ENCODE data around the gene ZNF385D. TPM values are rescaled to one million over a fixed set of nuclear protein-coding genes. Genes with fewer than 3 reads are reported as not detected.

Gene ZNF385D
- total and polyA plus RNA-seq, 4 donors = 0.08 to 0.50 (median 0.09) TPM

GRCh38 chr3:21638488-21638887, 112.5 kb downstream of the ZNF385D start:
- no peak for DNase-seq (ENCODE audit: low spot score)
- H3K9me3 ChIP-seq (ENCODE audit: control insufficient read depth in 4 of 4, low read length in 3 of 4) = peaks cover 0 to 3% (median 0%) of the 10 kb centered on the region in 4 donors
- no peaks in the 10 kb centered on the region for H3K27me3 ChIP-seq (ENCODE audit: control insufficient read depth in 4 of 4, insufficient read depth in 4 of 4, low read length in 3 of 4)
- 78% methylated on average over 2 of the region's 2 CpGs for WGBS
- no peak for TF ChIP-seq NR2F2 (IDR thresholded peaks at IDR 0.05)
- no peak for TF ChIP-seq REST (IDR thresholded peaks at IDR 0.05)
- no peak for TF ChIP-seq HNF4G (IDR thresholded peaks at IDR 0.05)
- no peak for TF ChIP-seq RAD21 (IDR thresholded peaks at IDR 0.05)
- no peaks in the 10 kb centered on the region for H3K4me1 ChIP-seq (ENCODE audit: control insufficient read depth in 4 of 4, insufficient read depth in 4 of 4, low read length in 3 of 4)
- H3K27ac ChIP-seq (ENCODE audit: low read depth in 1 of 2, low read length in 2 of 2) = no peak overlapping the region
- no peak overlapping the region for H3K9ac ChIP-seq (ENCODE audit: low read depth in 1 of 2, low read length in 2 of 2)
- no peak overlapping the region for H3K4me3 ChIP-seq (ENCODE audit: low read depth in 1 of 3, low read length in 3 of 3)
- H3K36me3 ChIP-seq (ENCODE audit: control insufficient read depth in 4 of 4, insufficient read depth in 3 of 4, low read depth in 1 of 4, low read length in 3 of 4) = no peaks in the 10 kb centered on the region

- Histone ChIP-seq H3K9me3 (ENCODE audit: control insufficient read depth in 4 of 4, low read length in 3 of 4) (no peaks in the 10 kb centered on the region), H3K36me3 (ENCODE audit: control insufficient read depth in 4 of 4, insufficient read depth in 3 of 4, low read depth in 1 of 4, low read length in 3 of 4) (no peaks in the 10 kb centered on the region), H3K4me3 (ENCODE audit: low read depth in 1 of 3, low read length in 3 of 3) (no peak overlapping the region), H3K4me1 (ENCODE audit: control insufficient read depth in 4 of 4, insufficient read depth in 4 of 4, low read length in 3 of 4) (no peaks in the 10 kb centered on the region), H3K27me3 (ENCODE audit: control insufficient read depth in 4 of 4, insufficient read depth in 4 of 4, low read length in 3 of 4) (no peaks in the 10 kb centered on the region), H3K9ac (ENCODE audit: low read depth in 1 of 2, low read length in 2 of 2) (no peak overlapping the region), H3K27ac (ENCODE audit: low read depth in 1 of 2, low read length in 2 of 2) (no peak overlapping the region)
- TF ChIP-seq HNF4G (IDR thresholded peaks at IDR 0.05) (no peak), TAF1 (conservative IDR thresholded peaks at IDR 0.05) (no peak), ZBTB33 (IDR thresholded peaks at IDR 0.05) (no peak), HNF4A (conservative IDR thresholded peaks at IDR 0.05) (no peak), RXRA (IDR thresholded peaks at IDR 0.05) (no peak), YY1 (IDR thresholded peaks at IDR 0.05) (no peak), EGR1 (IDR thresholded peaks at IDR 0.05; ENCODE audit: low read depth in 2 of 2) (no peak), ATF3 (IDR thresholded peaks at IDR 0.05) (no peak), NR2F2 (IDR thresholded peaks at IDR 0.05) (no peak), JUND (IDR thresholded peaks at IDR 0.05) (no peak), FOXA2 (IDR thresholded peaks at IDR 0.05) (no peak), RAD21 (IDR thresholded peaks at IDR 0.05) (no peak), SP1 (IDR thresholded peaks at IDR 0.05) (no peak), REST (IDR thresholded peaks at IDR 0.05) (no peak)
- no peak for DNase-seq (ENCODE audit: low spot score)
- WGBS = 59% methylated on average over 1 of the region's 1 CpG
Measured at GRCh38 chr3:21634112-21634511, 116.9 kb downstream of the ZNF385D start.

All from liver (tissue), 9 donors.